ENCODE measurements around the gene PTPRF.

Gene PTPRF

GRCh38 chr1:43520100-43520778 is 10.4 kb upstream of the PTPRF start:
- no peak overlapping the region for H2AK5ac ChIP-seq (ENCODE audit: low read depth, low read length)
- H3K4ac ChIP-seq (ENCODE audit: low read length) = no peak overlapping the region
- H3K23ac ChIP-seq (ENCODE audit: low read depth, low read length, poor library complexity) = no peak overlapping the region
- peaks cover 0 to 39% (median 0%) of the 10 kb centered on the region in 3 experiments for H3K27me3 ChIP-seq (ENCODE audit: control insufficient read depth in 3 of 3, insufficient read depth in 3 of 3, low read depth in 1 of 3, low read length in 3 of 3)
- no peak overlapping the region for H2BK120ac ChIP-seq (ENCODE audit: low read depth, low read length)
- WGBS, 2 donors (ENCODE audit: extremely low coverage in 2 of 2, insufficient read length in 2 of 2, insufficient replicate concordance in 1 of 2) = no CpG with 5 or more reads among the region's 3 CpGs
- peaks cover 2% of the 10 kb centered on the region in 2 donors for H3K4me1 ChIP-seq (ENCODE audit: control insufficient read depth in 2 of 2, insufficient read depth in 1 of 2, low read depth in 1 of 2, low read length in 2 of 2)
- no peak overlapping the region for H2BK5ac ChIP-seq (ENCODE audit: low read length)
- H3K27ac ChIP-seq (replicated peaks; ENCODE audit: low read length) = no peak overlapping the region
- no peak overlapping the region for H3K4me3 ChIP-seq (ENCODE audit: low read length in 2 of 2)
- no peak overlapping the region for H3K18ac ChIP-seq (ENCODE audit: low read length)
- no peaks in the 10 kb centered on the region for H3K79me1 ChIP-seq (ENCODE audit: low read depth, low read length)
- no peak overlapping the region for H4K91ac ChIP-seq (ENCODE audit: low read depth, low read length, poor library complexity)
- no peaks in the 10 kb centered on the region for H3K36me3 ChIP-seq (replicated peaks in 1 of 2; ENCODE audit: control insufficient read depth in 2 of 2, insufficient read depth in 2 of 2, low read length in 2 of 2)
- H3K14ac ChIP-seq (ENCODE audit: low read length) = no peak overlapping the region
- H3K9ac ChIP-seq (ENCODE audit: low read depth, low read length, poor library complexity) = no peak overlapping the region
- H3K4me2 ChIP-seq (ENCODE audit: insufficient read depth, low read length, poor library complexity, severe bottlenecking) = no peak overlapping the region
- peaks cover 0 to 2% of the 10 kb centered on the region in 2 donors for H3K9me3 ChIP-seq (replicated peaks in 1 of 2; ENCODE audit: control insufficient read depth in 2 of 2, insufficient read depth in 1 of 2, low read depth in 1 of 2, low read length in 2 of 2)
- no peak overlapping the region for H2BK15ac ChIP-seq (ENCODE audit: low read length)
- H2AFZ ChIP-seq (ENCODE audit: low read length) = no peak overlapping the region
- no peak for DNase-seq (ENCODE audit: low spot score)
- no peak overlapping the region for H4K8ac ChIP-seq (ENCODE audit: low read depth, low read length)
- no peak overlapping the region for H2BK12ac ChIP-seq (ENCODE audit: low read length)

DNA sequence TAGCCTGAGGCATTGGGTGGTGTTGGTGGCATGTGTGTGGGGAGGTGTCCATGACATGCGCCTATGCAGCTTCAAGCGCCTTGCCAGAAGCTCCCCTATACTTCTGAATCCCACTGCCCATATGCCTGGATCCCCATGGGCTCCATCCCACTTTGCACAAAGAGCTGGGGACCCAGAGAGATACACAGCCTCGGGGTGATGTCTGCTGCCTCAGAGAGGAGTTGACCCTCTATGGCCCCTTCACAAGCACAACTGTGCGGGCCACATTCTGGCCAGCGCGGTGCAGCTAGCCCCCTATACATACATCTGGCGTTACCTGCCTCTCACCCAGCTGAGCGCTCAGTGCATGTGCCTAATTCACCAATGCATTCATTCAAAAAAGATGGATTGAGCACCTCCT is 9.6 kb upstream of the PTPRF start:
- Histone ChIP-seq H4K8ac (ENCODE audit: low read depth, low read length) (no peak overlapping the region), H3K36me3 (replicated peaks in 1 of 2; ENCODE audit: control insufficient read depth in 2 of 2, insufficient read depth in 2 of 2, low read length in 2 of 2) (no peaks in the 10 kb centered on the region), H3K9ac (ENCODE audit: low read depth, low read length, poor library complexity) (no peak overlapping the region), H3K4ac (ENCODE audit: low read length) (no peak overlapping the region), H2BK12ac (ENCODE audit: low read length) (no peak overlapping the region), H3K4me1 (ENCODE audit: control insufficient read depth in 2 of 2, insufficient read depth in 1 of 2, low read depth in 1 of 2, low read length in 2 of 2) (peaks cover 2% of the 10 kb centered on the region in 2 donors), H2BK5ac (ENCODE audit: low read length) (no peak overlapping the region), H2AK5ac (ENCODE audit: low read depth, low read length) (peak overlapping the region; percentile 73), H2BK120ac (ENCODE audit: low read depth, low read length) (no peak overlapping the region), H3K18ac (ENCODE audit: low read length) (peak overlapping the region; percentile 49), H2BK15ac (ENCODE audit: low read length) (no peak overlapping the region), H2AFZ (ENCODE audit: low read length) (no peak overlapping the region), H4K91ac (ENCODE audit: low read depth, low read length, poor library complexity) (no peak overlapping the region), H3K14ac (ENCODE audit: low read length) (peak overlapping the region; percentile 78), H3K79me1 (ENCODE audit: low read depth, low read length) (no peaks in the 10 kb centered on the region), H3K9me3 (replicated peaks in 1 of 2; ENCODE audit: control insufficient read depth in 2 of 2, insufficient read depth in 1 of 2, low read depth in 1 of 2, low read length in 2 of 2) (peaks cover 0 to 2% of the 10 kb centered on the region in 2 donors), H3K4me2 (ENCODE audit: insufficient read depth, low read length, poor library complexity, severe bottlenecking) (no peak overlapping the region), H3K23ac (ENCODE audit: low read depth, low read length, poor library complexity) (peak overlapping the region; percentile 2), H3K4me3 (ENCODE audit: low read length in 2 of 2) (no peak overlapping the region), H3K27me3 (ENCODE audit: control insufficient read depth in 3 of 3, insufficient read depth in 3 of 3, low read depth in 1 of 3, low read length in 3 of 3) (peaks cover 0 to 39% (median 0%) of the 10 kb centered on the region in 3 experiments), H3K27ac (replicated peaks; ENCODE audit: low read length) (no peak overlapping the region)
- DNase-seq (ENCODE audit: low spot score) = no peak
- no CpG with 5 or more reads among the region's 8 CpGs for WGBS, 2 donors (ENCODE audit: extremely low coverage in 2 of 2, insufficient read length in 2 of 2, insufficient replicate concordance in 1 of 2)

DNA sequence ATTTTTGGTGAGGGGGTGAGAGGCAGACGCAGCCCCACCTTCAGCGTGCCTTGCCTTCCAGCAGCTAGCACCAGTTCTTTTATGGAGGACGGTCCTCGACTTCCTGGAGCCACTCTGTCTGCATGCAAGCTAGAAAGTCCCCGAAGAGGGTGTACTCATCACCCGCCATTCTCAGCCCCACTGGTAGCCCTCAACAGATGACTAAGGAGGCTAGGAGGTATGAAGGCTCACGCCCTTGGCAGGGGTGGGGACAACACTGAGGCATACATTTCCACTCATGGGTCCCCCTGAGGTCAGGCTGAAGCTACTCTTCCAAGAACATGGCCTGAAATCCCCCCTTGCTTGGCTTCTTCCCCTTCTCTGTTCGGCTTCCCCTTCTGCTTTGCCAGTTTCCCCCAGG is 8.9 kb upstream of the PTPRF start:
- Histone ChIP-seq H2BK12ac (ENCODE audit: low read length) (no peak overlapping the region), H3K4me1 (ENCODE audit: control insufficient read depth in 2 of 2, insufficient read depth in 1 of 2, low read depth in 1 of 2, low read length in 2 of 2) (peaks cover 2% of the 10 kb centered on the region in 2 donors), H2BK5ac (ENCODE audit: low read length) (no peak overlapping the region), H3K9me3 (replicated peaks in 1 of 2; ENCODE audit: control insufficient read depth in 2 of 2, insufficient read depth in 1 of 2, low read depth in 1 of 2, low read length in 2 of 2) (peaks cover 0 to 2% of the 10 kb centered on the region in 2 donors), H3K27me3 (ENCODE audit: control insufficient read depth in 3 of 3, insufficient read depth in 3 of 3, low read depth in 1 of 3, low read length in 3 of 3) (peaks cover 0 to 43% (median 0%) of the 10 kb centered on the region in 3 experiments), H2BK15ac (ENCODE audit: low read length) (no peak overlapping the region), H3K18ac (ENCODE audit: low read length) (no peak overlapping the region), H3K9ac (ENCODE audit: low read depth, low read length, poor library complexity) (no peak overlapping the region), H3K36me3 (replicated peaks in 1 of 2; ENCODE audit: control insufficient read depth in 2 of 2, insufficient read depth in 2 of 2, low read length in 2 of 2) (no peaks in the 10 kb centered on the region), H4K91ac (ENCODE audit: low read depth, low read length, poor library complexity) (no peak overlapping the region), H2AFZ (ENCODE audit: low read length) (no peak overlapping the region), H3K4me2 (ENCODE audit: insufficient read depth, low read length, poor library complexity, severe bottlenecking) (no peak overlapping the region), H3K14ac (ENCODE audit: low read length) (no peak overlapping the region), H3K79me1 (ENCODE audit: low read depth, low read length) (no peaks in the 10 kb centered on the region), H3K23ac (ENCODE audit: low read depth, low read length, poor library complexity) (no peak overlapping the region), H2AK5ac (ENCODE audit: low read depth, low read length) (no peak overlapping the region), H2BK120ac (ENCODE audit: low read depth, low read length) (no peak overlapping the region), H3K4ac (ENCODE audit: low read length) (no peak overlapping the region), H3K27ac (replicated peaks; ENCODE audit: low read length) (no peak overlapping the region), H4K8ac (ENCODE audit: low read depth, low read length) (no peak overlapping the region), H3K4me3 (ENCODE audit: low read length in 2 of 2) (no peak overlapping the region)
- no peak for DNase-seq (ENCODE audit: low spot score)
- WGBS, 2 donors (ENCODE audit: extremely low coverage in 2 of 2, insufficient read length in 2 of 2, insufficient replicate concordance in 1 of 2) = no CpG with 5 or more reads among the region's 8 CpGs

- no CpG with 5 or more reads among the region's 1 CpG for WGBS, 2 donors (ENCODE audit: extremely low coverage in 2 of 2, insufficient read length in 2 of 2, insufficient replicate concordance in 1 of 2)
Measured at GRCh38 chr1:43522431-43522775, 8.3 kb upstream of the PTPRF start.

More at GRCh38 chr1:43522431-43522775, 8.3 kb upstream of the PTPRF start:
- peaks cover 0 to 49% (median 0%) of the 10 kb centered on the region in 3 experiments for H3K27me3 ChIP-seq (ENCODE audit: control insufficient read depth in 3 of 3, insufficient read depth in 3 of 3, low read depth in 1 of 3, low read length in 3 of 3)
- H3K9me3 ChIP-seq (replicated peaks in 1 of 2; ENCODE audit: control insufficient read depth in 2 of 2, insufficient read depth in 1 of 2, low read depth in 1 of 2, low read length in 2 of 2) = peaks cover 0 to 2% of the 10 kb centered on the region in 2 donors
- H3K18ac ChIP-seq (ENCODE audit: low read length) = no peak overlapping the region
- H3K36me3 ChIP-seq (replicated peaks in 1 of 2; ENCODE audit: control insufficient read depth in 2 of 2, insufficient read depth in 2 of 2, low read length in 2 of 2) = no peaks in the 10 kb centered on the region
- no peak overlapping the region for H4K8ac ChIP-seq (ENCODE audit: low read depth, low read length)
- H2BK120ac ChIP-seq (ENCODE audit: low read depth, low read length) = no peak overlapping the region
- H3K23ac ChIP-seq (ENCODE audit: low read depth, low read length, poor library complexity) = no peak overlapping the region
- no peak overlapping the region for H2AK5ac ChIP-seq (ENCODE audit: low read depth, low read length)
- H2BK5ac ChIP-seq (ENCODE audit: low read length) = no peak overlapping the region
- no peak overlapping the region for H3K4me3 ChIP-seq (ENCODE audit: low read length in 2 of 2)
- H3K14ac ChIP-seq (ENCODE audit: low read length) = no peak overlapping the region
- peaks cover 2% of the 10 kb centered on the region in 2 donors for H3K4me1 ChIP-seq (ENCODE audit: control insufficient read depth in 2 of 2, insufficient read depth in 1 of 2, low read depth in 1 of 2, low read length in 2 of 2)
- H3K4ac ChIP-seq (ENCODE audit: low read length) = no peak overlapping the region
- H3K4me2 ChIP-seq (ENCODE audit: insufficient read depth, low read length, poor library complexity, severe bottlenecking) = no peak overlapping the region
- no peak overlapping the region for H2AFZ ChIP-seq (ENCODE audit: low read length)
- no peak overlapping the region for H2BK12ac ChIP-seq (ENCODE audit: low read length)
- DNase-seq (ENCODE audit: low spot score) = no peak
- no peak overlapping the region for H4K91ac ChIP-seq (ENCODE audit: low read depth, low read length, poor library complexity)
- H3K79me1 ChIP-seq (ENCODE audit: low read depth, low read length) = no peaks in the 10 kb centered on the region
- no peak overlapping the region for H3K27ac ChIP-seq (replicated peaks; ENCODE audit: low read length)
- H3K9ac ChIP-seq (ENCODE audit: low read depth, low read length, poor library complexity) = no peak overlapping the region
- H2BK15ac ChIP-seq (ENCODE audit: low read length) = no peak overlapping the region
